Lower leg skin (tissue), 4 donors: ENCODE measurements around the gene KCNN4. TPM values are rescaled to one million over a fixed set of nuclear protein-coding genes. Genes with fewer than 3 reads are reported as not detected.
"Not testable (repeated sequence)": the region's sequence is repeated elsewhere in the genome, so short reads cannot be mapped to it uniquely, and the experiment has no call there.

ENCODE experiments used
- DNase-seq, 2 donors: peaks; one replicate each; pipeline ENCODE4 v3.0.0-alpha.2; 2019; ENCODE audit warnings: low spot score in 2 of 2
- H3K4me3 ChIP-seq: fragments of 200-600 bp; sonication (generic); 2 replicates; pipeline ENCODE4 v1.5.1; 2017; ENCODE audit warnings: mild to moderate bottlenecking, low read depth; ENCODE audit not compliant: poor library complexity, severe bottlenecking
- CTCF ChIP-seq, 3 donors: fragments of 450-650 bp; IDR thresholded peaks; one replicate each; pipeline ENCODE4 v1.5.1; 2016; ENCODE audit warnings: antibody characterized with exemption in 3 of 3, mild to moderate bottlenecking in 3 of 3, moderate library complexity in 2 of 3
- POLR2A ChIP-seq, 2 donors: fragments of 450-650 bp; IDR thresholded peaks; one replicate each; pipeline ENCODE4 v1.6.1; 2016 to 2017; ENCODE audit warnings: antibody characterized with exemption in 2 of 2, mild to moderate bottlenecking in 1 of 2, moderate library complexity in 1 of 2
- WGBS, 2 donors: methylation state at CpG; one replicate each; pipeline ENCODE4 v1.1.5; 2018; 5-methylcytosine and 5-hydroxymethylcytosine counted together
- intact Hi-C: fragments of 100-400 bp; cut with DNase I; formaldehyde crosslinking; loops from one replicate; pipeline ENCODE4 v1.15.0; 2023; ENCODE audit warnings: low total_unique reads
- total RNA-seq, 4 donors: library from RNA; depleted of rRNA; stranded (reverse); fragments of >200 nt; gene quantifications; one replicate each; pipeline ENCODE4 v1.1.0, GENCODE V29; 2016

The KCNN4 gene
- total RNA-seq, 4 donors from 2014 or later: 19.9 to 69.5 (median 49.2) TPM

- intact Hi-C loops: no loop called here
- H3K4me3 ChIP-seq: no peak overlapping the region
- 47 to 50% methylated on average over 5 of the region's 5 CpGs for whole genome bisulfite sequencing, 2 donors
- TF ChIP-seq POLR2A (IDR thresholded peaks at IDR 0.05) (no peak), CTCF (IDR thresholded peaks at IDR 0.05) (no peak)
- peak in 1 of 2 donors; percentile 64 for DNase-seq
These were observed 37.7 kb upstream of the KCNN4 start for GRCh38 chr19:43818500-43818899.

GRCh38 chr19:43817454-43817853 lies 36.7 kb upstream of the KCNN4 start:
- H3K4me3 ChIP-seq, DNase-seq, intact Hi-C loops: not testable (repeated sequence)
- 84 to 92% methylated on average over 1 of the region's 1 CpG for WGBS, 2 donors

- no peak overlapping the region for H3K4me3 ChIP-seq
- DNase-seq: no peak
- no peak for TF ChIP-seq POLR2A (IDR thresholded peaks at IDR 0.05)
- TF ChIP-seq CTCF (IDR thresholded peaks at IDR 0.05): no peak
- intact Hi-C loops: no loop called here
- WGBS, 2 donors: 60 to 63% methylated on average over 5 of the region's 5 CpGs
These were observed 34.0 kb upstream of the KCNN4 start for GRCh38 chr19:43814663-43815352.

- intact Hi-C loops: no loop called here
- no peak for DNase-seq
- H3K4me3 ChIP-seq: no peak overlapping the region
- WGBS, 2 donors: 59 to 63% methylated on average over 6 of the region's 6 CpGs
- TF ChIP-seq CTCF (IDR thresholded peaks at IDR 0.05): no peak
- TF ChIP-seq POLR2A (IDR thresholded peaks at IDR 0.05): no peak
These were observed 31.9 kb upstream of the KCNN4 start for GRCh38 chr19:43812688-43813087.

GRCh38 chr19:43812259-43812658 lies 31.5 kb upstream of the KCNN4 start:
- WGBS, 2 donors: 75% methylated on average over 1 of the region's 1 CpG
- TF ChIP-seq POLR2A (IDR thresholded peaks at IDR 0.05) (no peak), CTCF (IDR thresholded peaks at IDR 0.05) (no peak)
- intact Hi-C loops: no loop called here
- no peak overlapping the region for H3K4me3 ChIP-seq
- no peak for DNase-seq

- no peak overlapping the region for H3K4me3 ChIP-seq
- intact Hi-C loops: no loop called here
- TF ChIP-seq POLR2A (IDR thresholded peaks at IDR 0.05) (no peak), CTCF (IDR thresholded peaks at IDR 0.05) (no peak)
- whole genome bisulfite sequencing, 2 donors: 31 to 53% methylated on average over 1 of the region's 1 CpG
- no peak for DNase-seq
These were observed 31.1 kb upstream of the KCNN4 start for GRCh38 chr19:43811837-43812236.
